Bronchial epithelial cell (primary cell): ENCODE results near the gene TMEM98. TPM values are rescaled to one million over a fixed set of nuclear protein-coding genes. Genes with fewer than 3 reads are reported as not detected.
"Not testable (repeated sequence)": the region's sequence is repeated elsewhere in the genome, so short reads cannot be mapped to it uniquely, and the experiment has no call there.

ENCODE experiments used
- DNase-seq: peaks from one replicate; pipeline ENCODE4 v3.0.0-alpha.2; 2010; ENCODE audit warnings: low read depth
- FAIRE-seq: peaks from 2 replicates; lab custom pipeline; 2011; peaks lifted over from hg19 to GRCh38; lab: Jason Lieb, UNC
- H3K27me3 ChIP-seq: 2 replicates; pipeline ENCODE4 v1.5.1; 2011; ENCODE audit warnings: low read length; ENCODE audit not compliant: control insufficient read depth, insufficient read depth
- H3K36me3 ChIP-seq: 2 replicates; pipeline ENCODE4 v1.5.1; 2011; ENCODE audit warnings: low read length; ENCODE audit not compliant: control insufficient read depth, insufficient read depth
- H3K4me3 ChIP-seq: 2 replicates; pipeline ENCODE4 v1.5.1; 2011; ENCODE audit warnings: mild to moderate bottlenecking, low read depth, low read length, control low read depth
- CTCF ChIP-seq: IDR thresholded peaks from 2 replicates; pipeline ENCODE4 v1.5.1; 2011; ENCODE audit warnings: mild to moderate bottlenecking, moderate library complexity, low read length, control low read depth, inconsistent platforms; ENCODE audit not compliant: insufficient read depth, severe bottlenecking
- total RNA-seq: library from RNA; depleted of rRNA; stranded (reverse); fragments of >200 nt; gene quantifications from 2 replicates; pipeline ENCODE4 v1.2.1, GENCODE V29; 2014

Gene TMEM98
- total RNA-seq, 1 donor from 2014 or later, result 22.4 TPM

GRCh38 chr17:32985050-32985756 lies 57.2 kb downstream of the TMEM98 start:
- DNase-seq (no peak), FAIRE-seq (no peak)
- Histone ChIP-seq H3K27me3 (no peaks in the 10 kb centered on the region), H3K4me3 (no peak overlapping the region), H3K36me3 (no peaks in the 10 kb centered on the region)
- TF ChIP-seq CTCF, result no peak

GRCh38 chr17:32987453-32987805 lies 59.5 kb downstream of the TMEM98 start:
- FAIRE-seq, H3K4me3 ChIP-seq, DNase-seq, H3K36me3 ChIP-seq, H3K27me3 ChIP-seq: not testable (repeated sequence)

- H3K27me3 ChIP-seq, FAIRE-seq, H3K4me3 ChIP-seq, DNase-seq, H3K36me3 ChIP-seq: not testable (repeated sequence)
Observed at GRCh38 chr17:32987868-32988267, 59.9 kb downstream of the TMEM98 start.

- no peaks in the 10 kb centered on the region for H3K36me3 ChIP-seq
- FAIRE-seq (no peak), DNase-seq (no peak)
- no peaks in the 10 kb centered on the region for H3K27me3 ChIP-seq
- TF ChIP-seq CTCF, result no peak
- no peak overlapping the region for H3K4me3 ChIP-seq
Observed at GRCh38 chr17:32988481-32989101, 60.6 kb downstream of the TMEM98 start.

- DNase-seq (no peak), FAIRE-seq (no peak)
- no peak for TF ChIP-seq CTCF
- Histone ChIP-seq H3K4me3 (no peak overlapping the region), H3K36me3 (no peaks in the 10 kb centered on the region), H3K27me3 (peaks cover 2% of the 10 kb centered on the region)
Observed at GRCh38 chr17:32992321-32993033, 64.5 kb downstream of the TMEM98 start.

- no peak for TF ChIP-seq CTCF
- DNase-seq (peak; percentile 41), FAIRE-seq (no peak)
- H3K27me3 ChIP-seq, result peaks cover 2% of the 10 kb centered on the region
- H3K4me3 ChIP-seq, result no peak overlapping the region
- no peaks in the 10 kb centered on the region for H3K36me3 ChIP-seq
Observed at GRCh38 chr17:32993977-32994376, 66.0 kb downstream of the TMEM98 start.

Other genes starting within 250 kb of the TMEM98 start
- gene MYO1D, start 51.0 kb upstream of the TMEM98 start, total RNA-seq, result 35.8 and 42.9 TPM in 2 replicates
- not detected in 2 replicates for gene SPACA3, start 63.7 kb downstream of the TMEM98 start, total RNA-seq